ENCODE measurements around the gene NADSYN1. TPM values are rescaled to one million over a fixed set of nuclear protein-coding genes. Genes with fewer than 3 reads are reported as not detected.
"Not testable (repeated sequence)": the region's sequence is repeated elsewhere in the genome, so short reads cannot be mapped to it uniquely, and the experiment has no call there.

NADSYN1 gene
- total RNA-seq, 2 experiments from 2014 or later, result 79.4 to 88.8 TPM

GRCh38 chr11:71527576-71528210, 74.7 kb downstream of the NADSYN1 start:
- no peak for DNase-seq
- POLR2A ChIA-PET, result no interaction called here
- intact Hi-C loops (cut with DNase I, micrococcal nuclease), result no loop called here
- Mint-ChIP-seq H3K36me3 (ENCODE audit: low read depth) (no peaks in the 10 kb centered on the region), H3K27me3 (peaks cover 5% of the 10 kb centered on the region), H3K4me1 (no peaks in the 10 kb centered on the region), H3K9me3 (ENCODE audit: low read depth) (peaks cover 2% of the 10 kb centered on the region), H3K27ac (no peak overlapping the region), H3K4me3 (no peak overlapping the region)
- no peak for ATAC-seq
- CTCF ChIA-PET, result no interaction called here

- Mint-ChIP-seq H3K27ac (no peak overlapping the region), H3K4me3 (no peak overlapping the region), H3K9me3 (ENCODE audit: low read depth) (no peaks in the 10 kb centered on the region), H3K4me1 (no peaks in the 10 kb centered on the region), H3K36me3 (ENCODE audit: low read depth) (no peaks in the 10 kb centered on the region), H3K27me3 (peaks cover 5% of the 10 kb centered on the region)
- ChIA-PET POLR2A (no interaction called here), CTCF (no interaction called here)
- ATAC-seq (no peak), DNase-seq (no peak)
- intact Hi-C loops (cut with DNase I, micrococcal nuclease), result no loop called here
Measured at GRCh38 chr11:71530602-71531001, 77.6 kb downstream of the NADSYN1 start.

- Mint-ChIP-seq H3K9me3 (ENCODE audit: low read depth) (no peaks in the 10 kb centered on the region), H3K4me3 (no peak overlapping the region), H3K36me3 (ENCODE audit: low read depth) (no peaks in the 10 kb centered on the region), H3K4me1 (no peaks in the 10 kb centered on the region), H3K27me3 (peaks cover 3% of the 10 kb centered on the region), H3K27ac (no peak overlapping the region)
- ChIA-PET POLR2A (interaction anchor here (0.5 kb wide), 1 partner anchor 74 kb away, joined by 8 read pairs; no protein-coding TSS in a partner anchor), CTCF (no interaction called here)
- ATAC-seq (no peak), DNase-seq (no peak)
- intact Hi-C loops (cut with DNase I, micrococcal nuclease), result no loop called here
Measured at GRCh38 chr11:71532036-71532610, 79.1 kb downstream of the NADSYN1 start.

- CTCF ChIA-PET, H3K27me3 Mint-ChIP-seq, POLR2A ChIA-PET: not testable (repeated sequence)
Measured at GRCh38 chr11:71534711-71535608, 82.0 kb downstream of the NADSYN1 start.

GRCh38 chr11:71535825-71536224, 82.8 kb downstream of the NADSYN1 start:
- DNase-seq (no peak), ATAC-seq (no peak)
- H3K27ac Mint-ChIP-seq, result no peak overlapping the region
- H3K4me3 Mint-ChIP-seq, result no peak overlapping the region
- ChIA-PET CTCF (no interaction called here), POLR2A (no interaction called here)
- intact Hi-C loops (cut with DNase I, micrococcal nuclease), result no loop called here
- no peaks in the 10 kb centered on the region for H3K36me3 Mint-ChIP-seq (ENCODE audit: low read depth)
- peaks cover 4% of the 10 kb centered on the region for H3K9me3 Mint-ChIP-seq (ENCODE audit: low read depth)
- no peaks in the 10 kb centered on the region for H3K27me3 Mint-ChIP-seq
- H3K4me1 Mint-ChIP-seq, result peaks cover 3% of the 10 kb centered on the region

More at GRCh38 chr11:71534711-71535608, 82.0 kb downstream of the NADSYN1 start:
- H3K4me1 Mint-ChIP-seq; H3K4me3 Mint-ChIP-seq; H3K36me3 Mint-ChIP-seq (ENCODE audit: low read depth); H3K9me3 Mint-ChIP-seq (ENCODE audit: low read depth); ATAC-seq; H3K27ac Mint-ChIP-seq; intact Hi-C loops (cut with DNase I, micrococcal nuclease); DNase-seq: not testable (repeated sequence)

- no peak for DNase-seq
- Mint-ChIP-seq H3K36me3 (ENCODE audit: low read depth) (no peaks in the 10 kb centered on the region), H3K4me3 (no peak overlapping the region), H3K9me3 (ENCODE audit: low read depth) (peaks cover 9% of the 10 kb centered on the region), H3K27ac (no peak overlapping the region), H3K4me1 (peaks cover 7% of the 10 kb centered on the region), H3K27me3 (peaks cover 5% of the 10 kb centered on the region)
- ChIA-PET CTCF (no interaction called here), POLR2A (interaction anchor here (0.7 kb wide), 1 partner anchor 9 kb away, joined by 12 read pairs; no protein-coding TSS in a partner anchor)
- intact Hi-C loops (cut with DNase I, micrococcal nuclease), result no loop called here
- ATAC-seq, result no peak
Measured at GRCh38 chr11:71537537-71537936, 84.5 kb downstream of the NADSYN1 start.

- intact Hi-C loops (cut with DNase I, micrococcal nuclease); CTCF ChIA-PET; POLR2A ChIA-PET; H3K36me3 Mint-ChIP-seq (ENCODE audit: low read depth); H3K4me3 Mint-ChIP-seq; ATAC-seq; H3K4me1 Mint-ChIP-seq; H3K27me3 Mint-ChIP-seq; DNase-seq; H3K27ac Mint-ChIP-seq; H3K9me3 Mint-ChIP-seq (ENCODE audit: low read depth): not testable (repeated sequence)
Measured at GRCh38 chr11:71537977-71538665, 85.1 kb downstream of the NADSYN1 start, which contains the start of gene KRTAP5-8. Gene KRTAP5-8 (plus strand): TSS chr11:71538025. CDS start chr11:71538056, 31 bp downstream.

GRCh38 chr11:71538666-71538990, 85.6 kb downstream of the NADSYN1 start:
- intact Hi-C loops (cut with DNase I, micrococcal nuclease), result no loop called here
- DNase-seq, result no peak
- Mint-ChIP-seq H3K27ac (no peak overlapping the region), H3K36me3 (ENCODE audit: low read depth) (no peaks in the 10 kb centered on the region), H3K4me1 (peaks cover 14% of the 10 kb centered on the region), H3K4me3 (no peak overlapping the region), H3K9me3 (ENCODE audit: low read depth) (peaks cover 9% of the 10 kb centered on the region), H3K27me3 (peaks cover 5% of the 10 kb centered on the region)
- ChIA-PET CTCF (no interaction called here), POLR2A (no interaction called here)
- no peak for ATAC-seq

GRCh38 chr11:71539017-71539416, 86.0 kb downstream of the NADSYN1 start:
- Mint-ChIP-seq H3K9me3 (ENCODE audit: low read depth) (peaks cover 9% of the 10 kb centered on the region), H3K36me3 (ENCODE audit: low read depth) (no peaks in the 10 kb centered on the region), H3K4me3 (no peak overlapping the region), H3K4me1 (peaks cover 18% of the 10 kb centered on the region), H3K27ac (no peak overlapping the region), H3K27me3 (peaks cover 5% of the 10 kb centered on the region)
- ATAC-seq (no peak), DNase-seq (no peak)
- intact Hi-C loops (cut with DNase I, micrococcal nuclease), result no loop called here
- ChIA-PET POLR2A (no interaction called here), CTCF (no interaction called here)

- not testable (repeated sequence) for ATAC-seq
Measured at GRCh38 chr11:71539971-71540370, 87.0 kb downstream of the NADSYN1 start.

GRCh38 chr11:71540521-71541304, 87.7 kb downstream of the NADSYN1 start:
- H3K27me3 Mint-ChIP-seq; H3K36me3 Mint-ChIP-seq (ENCODE audit: low read depth); H3K9me3 Mint-ChIP-seq (ENCODE audit: low read depth); POLR2A ChIA-PET; CTCF ChIA-PET; H3K4me3 Mint-ChIP-seq: not testable (repeated sequence)
- DNase-seq (peak; percentile 8), ATAC-seq (peak; percentile 47)
- H3K27ac Mint-ChIP-seq, result peak overlapping the region; percentile 16
- H3K4me1 Mint-ChIP-seq, result peaks cover 22% of the 10 kb centered on the region
- intact Hi-C loops (cut with DNase I, micrococcal nuclease), result loop anchor here in 1 of 2 experiments (5.0 kb wide), 1 partner anchor 93 kb away; the partner anchor contains the start of gene DHCR7

More at GRCh38 chr11:71539971-71540370, 87.0 kb downstream of the NADSYN1 start:
- H3K36me3 Mint-ChIP-seq (ENCODE audit: low read depth); H3K27ac Mint-ChIP-seq; CTCF ChIA-PET; H3K4me3 Mint-ChIP-seq; H3K9me3 Mint-ChIP-seq (ENCODE audit: low read depth); POLR2A ChIA-PET; DNase-seq; H3K27me3 Mint-ChIP-seq: not testable (repeated sequence)
- intact Hi-C loops (cut with DNase I, micrococcal nuclease), result loop anchor here in 1 of 2 experiments (5.0 kb wide), 1 partner anchor 93 kb away; the partner anchor contains the start of gene DHCR7
- H3K4me1 Mint-ChIP-seq, result peaks cover 22% of the 10 kb centered on the region

Measured in activated CD4-positive, alpha-beta T cell treated with anti-CD3 and anti-CD28 coated beads for 36 hours (primary cell).